GM12892 (cell line): ENCODE data around the gene NACAD.
"Not testable (repeated sequence)": the region's sequence is repeated elsewhere in the genome, so short reads cannot be mapped to it uniquely, and the experiment has no call there.

Experiments used
- DNase-seq: peaks from one replicate; pipeline ENCODE4 v3.0.0; 2011; ENCODE audit not compliant: insufficient read length
- FAIRE-seq: peaks from 2 replicates; lab custom pipeline; 2011; peaks lifted over from hg19 to GRCh38; lab: Jason Lieb, UNC
- POLR2A ChIP-seq: IDR thresholded peaks from 2 replicates; pipeline ENCODE4 v1.6.1; 2011; ENCODE audit warnings: low read depth, low read length, control low read depth
- POLR2AphosphoS5 ChIP-seq: IDR thresholded peaks from 2 replicates; pipeline ENCODE4 v1.6.1; 2011; ENCODE audit warnings: low read depth, low read length, control low read depth
- TAF1 ChIP-seq: IDR thresholded peaks from 2 replicates; pipeline ENCODE4 v1.6.1; 2011; ENCODE audit warnings: low read depth, mild to moderate bottlenecking, control low read depth, low read length, borderline replicate concordance

Gene NACAD

GRCh38 chr7:45123913-45124710 lies 35.3 kb upstream of the NACAD start:
- no peak for TF ChIP-seq POLR2A
- TF ChIP-seq TAF1, result no peak
- no peak for TF ChIP-seq POLR2AphosphoS5
- no peak for DNase-seq
- no peak for FAIRE-seq

DNA sequence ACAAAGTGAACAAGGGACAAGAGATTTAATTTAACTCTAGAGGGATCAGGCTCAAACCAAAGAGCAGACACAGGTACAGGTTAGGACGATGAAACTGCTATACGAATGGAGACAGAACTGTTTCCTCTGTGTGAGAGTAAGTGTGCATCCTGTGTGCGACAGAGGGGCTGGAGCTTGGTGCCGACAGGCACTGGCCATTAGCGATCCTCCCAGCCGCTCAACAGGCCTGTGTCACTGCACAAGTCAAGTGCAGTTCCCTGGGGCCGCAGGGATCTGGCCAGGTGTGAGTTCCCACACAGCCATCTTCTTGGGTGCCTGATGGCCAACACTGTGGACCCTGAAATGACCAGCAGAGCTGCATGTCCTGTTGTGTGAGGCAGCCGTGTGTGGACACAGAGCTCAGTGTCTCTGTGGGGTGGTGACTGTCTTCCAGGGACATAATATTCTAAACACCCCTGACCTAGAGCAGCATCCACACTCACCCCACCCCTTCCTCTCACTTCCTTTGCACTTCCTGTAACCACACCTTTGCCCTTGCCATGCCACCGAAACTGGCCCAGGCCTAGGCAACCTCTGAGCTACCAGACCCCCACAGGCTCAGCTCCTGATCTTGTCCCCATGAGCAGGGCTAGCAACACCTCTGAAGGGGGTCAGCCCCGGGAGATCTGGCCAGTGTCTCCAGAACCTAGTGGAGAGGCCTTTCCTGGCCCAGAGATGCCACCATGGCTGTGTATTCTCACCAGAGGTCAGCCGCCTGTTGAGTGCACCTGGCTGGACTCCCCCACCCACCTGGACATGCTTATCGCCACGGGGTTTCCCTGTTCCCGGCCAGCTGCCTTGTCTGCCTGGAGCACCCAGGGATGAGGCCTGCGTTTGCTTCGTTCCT lies 34.4 kb upstream of the NACAD start:
- FAIRE-seq (no peak), DNase-seq (no peak)

GRCh38 chr7:45119550-45119949 lies 30.8 kb upstream of the NACAD start:
- FAIRE-seq (no peak), DNase-seq (no peak)

More for the DNA sequence above, 34.4 kb upstream of the NACAD start:
- TF ChIP-seq POLR2AphosphoS5, result no peak
- no peak for TF ChIP-seq TAF1
- TF ChIP-seq POLR2A, result no peak

GRCh38 chr7:45118889-45119331 lies 30.1 kb upstream of the NACAD start:
- DNase-seq (no peak), FAIRE-seq (no peak)
- TF ChIP-seq TAF1, result no peak
- no peak for TF ChIP-seq POLR2AphosphoS5
- TF ChIP-seq POLR2A, result no peak

More at GRCh38 chr7:45119550-45119949, 30.8 kb upstream of the NACAD start:
- no peak for TF ChIP-seq TAF1
- TF ChIP-seq POLR2A, result no peak
- no peak for TF ChIP-seq POLR2AphosphoS5

- TF ChIP-seq TAF1, result no peak
- no peak for TF ChIP-seq POLR2A
- no peak for TF ChIP-seq POLR2AphosphoS5
- no peak for FAIRE-seq
These were observed 29.5 kb upstream of the NACAD start for GRCh38 chr7:45118292-45118691.

GRCh38 chr7:45117582-45117981 lies 28.8 kb upstream of the NACAD start:
- FAIRE-seq (no peak), DNase-seq (no peak)
- no peak for TF ChIP-seq POLR2AphosphoS5
- TF ChIP-seq POLR2A, result no peak
- TF ChIP-seq TAF1, result no peak

More at GRCh38 chr7:45118292-45118691, 29.5 kb upstream of the NACAD start:
- no peak for DNase-seq

- FAIRE-seq (no peak), DNase-seq (no peak)
- TF ChIP-seq POLR2A, result no peak
- no peak for TF ChIP-seq TAF1
- no peak for TF ChIP-seq POLR2AphosphoS5
These were observed 27.3 kb upstream of the NACAD start for GRCh38 chr7:45116048-45116447.

DNA sequence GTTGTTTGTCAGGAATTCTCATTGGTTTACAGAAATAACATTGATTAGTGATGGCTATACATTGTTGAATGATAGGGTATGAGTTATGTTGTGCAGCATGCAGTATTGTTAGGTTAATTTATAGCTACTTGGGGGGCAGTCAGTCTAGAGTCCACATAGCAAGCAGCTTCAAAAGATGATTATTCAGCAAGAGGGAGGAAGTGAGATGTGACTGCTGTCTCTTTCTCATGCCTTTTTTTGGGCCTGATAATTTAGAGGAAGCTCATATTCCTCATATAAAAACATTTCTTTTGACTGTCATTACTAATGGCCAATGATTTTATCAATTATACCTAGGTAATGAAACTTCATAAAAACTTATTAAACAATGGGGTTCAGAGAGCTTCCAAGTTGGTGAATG lies 26.2 kb upstream of the NACAD start:
- DNase-seq, result no peak
- no peak for TF ChIP-seq POLR2A
- no peak for TF ChIP-seq TAF1
- TF ChIP-seq POLR2AphosphoS5, result no peak
- FAIRE-seq, result no peak

DNA sequence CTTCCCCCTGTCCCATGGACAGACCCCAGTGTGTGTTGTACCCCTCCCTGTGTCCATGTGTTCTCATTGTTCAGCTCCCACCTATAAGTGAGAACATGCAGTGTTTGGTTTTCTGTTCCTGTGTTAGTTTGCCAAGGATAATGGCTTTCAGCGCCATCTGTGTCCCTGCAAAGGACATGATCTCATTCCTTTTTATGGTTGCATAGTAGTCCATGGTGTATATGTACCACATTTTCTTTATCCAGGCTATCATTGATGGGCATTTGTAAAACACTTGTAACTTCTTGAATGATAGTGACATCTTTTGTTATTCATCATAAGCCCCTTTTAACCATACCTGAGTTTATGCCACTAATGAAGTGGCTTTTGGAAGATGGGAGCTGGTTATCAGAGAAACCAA lies 25.5 kb upstream of the NACAD start:
- not testable (repeated sequence) for FAIRE-seq

DNA sequence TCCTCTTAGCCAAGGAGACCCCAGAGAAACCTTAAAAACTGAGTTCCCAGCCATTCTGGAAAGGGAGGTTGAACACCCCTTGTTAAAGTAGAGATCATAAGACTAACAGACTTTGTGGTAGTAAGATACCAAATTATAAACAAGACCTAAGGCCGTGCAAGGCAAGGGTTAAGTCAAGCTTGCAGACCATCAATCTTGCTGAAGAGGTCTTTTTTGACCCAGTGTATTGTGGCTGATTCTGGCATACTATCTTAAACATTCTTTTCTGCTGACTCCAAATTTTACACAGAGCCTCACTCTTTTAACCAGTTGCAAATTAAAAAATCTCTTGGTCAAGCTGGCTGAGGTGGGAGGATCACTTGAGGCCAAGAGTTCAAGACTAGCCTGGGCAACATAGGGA lies 23.9 kb upstream of the NACAD start:
- TF ChIP-seq TAF1, result no peak
- no peak for TF ChIP-seq POLR2A
- no peak for TF ChIP-seq POLR2AphosphoS5
- DNase-seq (no peak), FAIRE-seq (no peak)

More for the DNA sequence above, 25.5 kb upstream of the NACAD start:
- DNase-seq, result not testable (repeated sequence)

- FAIRE-seq (peak; percentile 98), DNase-seq (peak; percentile 90)
- TF ChIP-seq TAF1, result 0 out of 2 replicates have a peak, but pooled peaks have one; percentile 77
- peak; percentile 97 for TF ChIP-seq POLR2A
- peak; percentile 98 for TF ChIP-seq POLR2AphosphoS5
These were observed 22.8 kb upstream of the NACAD start, which contains the start of gene TBRG4 for GRCh38 chr7:45111298-45112223. TSS of gene TBRG4 (minus strand) at chr7:45111697. CDS start at chr7:45109237, 2,460 bp downstream.

DNA sequence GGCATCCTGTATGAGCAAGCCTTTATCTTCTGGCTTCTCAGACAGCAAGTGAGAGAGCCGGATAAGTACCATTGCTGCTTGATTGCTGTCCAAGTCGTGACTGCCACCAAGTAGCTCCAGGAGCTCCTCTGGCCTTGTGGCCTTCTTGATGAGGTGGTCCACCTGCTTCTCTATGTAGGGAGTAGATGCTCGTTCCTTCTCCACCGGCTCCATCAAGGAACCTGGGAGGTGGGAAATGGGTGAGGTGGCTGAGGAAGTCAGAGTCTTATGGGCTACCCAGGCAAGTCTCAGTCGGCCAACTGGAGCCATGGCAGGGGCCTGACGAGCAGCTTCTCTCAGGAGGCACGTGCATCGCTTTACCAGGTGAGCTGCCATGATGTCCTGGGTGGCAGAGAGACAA lies 20.1 kb upstream of the NACAD start:
- TF ChIP-seq TAF1 (no peak), POLR2A (no peak; the same call in 1 of the 2 replicates), POLR2AphosphoS5 (no peak)
- FAIRE-seq, result no peak
- DNase-seq, result no peak
